HG03280 (cell line): ENCODE results near the gene COL25A1.
"Not testable (repeated sequence)": the region's sequence is repeated elsewhere in the genome, so short reads cannot be mapped to it uniquely, and the experiment has no call there.

Experiments
- ATAC-seq: cut with Tn5 transposase; IDR thresholded peaks from one replicate; pipeline ENCODE4 v1.9.1; 2021; ENCODE audit warnings: mild to moderate bottlenecking, moderate library complexity; ENCODE audit not compliant: unreplicated experiment

The COL25A1 gene

DNA sequence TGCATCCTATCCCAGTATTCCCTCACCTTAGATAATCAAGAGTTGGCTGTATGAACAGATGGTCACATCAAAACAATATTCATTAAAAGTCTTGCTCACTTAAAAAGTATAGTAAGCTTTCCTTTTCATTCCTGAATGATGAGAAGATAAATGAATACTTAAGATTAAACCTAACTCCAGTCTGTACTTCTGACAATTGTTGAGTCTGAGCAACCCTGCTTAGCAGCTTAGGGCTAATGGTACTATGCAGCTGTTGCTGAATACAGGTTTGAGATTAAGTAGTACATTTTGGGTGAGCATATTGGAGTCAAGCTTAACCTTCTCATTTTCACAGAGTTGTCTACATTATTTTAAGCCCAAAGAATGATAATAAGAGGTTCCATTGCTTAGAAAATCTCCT, 417.9 kb downstream of the COL25A1 start:
- no peak for ATAC-seq

DNA sequence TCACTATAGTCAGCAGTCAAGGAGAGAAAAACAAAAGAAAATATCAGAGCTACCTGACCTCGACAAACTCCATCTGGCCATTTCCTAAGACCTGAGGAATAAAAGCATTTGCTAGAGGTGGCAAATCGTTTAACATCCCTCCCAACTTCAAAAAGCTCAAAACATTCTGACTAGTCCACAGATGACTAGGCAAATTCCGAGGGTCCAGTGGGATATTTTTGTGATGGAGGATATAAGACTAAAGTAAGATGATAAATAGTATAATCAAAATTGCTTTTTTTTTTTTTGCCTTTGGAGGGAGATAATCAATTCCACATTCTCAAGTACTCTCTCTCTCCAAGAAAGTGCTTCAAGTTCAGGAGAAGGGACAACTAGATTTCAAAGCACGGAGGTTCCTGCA, 420.5 kb downstream of the COL25A1 start:
- no peak for ATAC-seq

DNA sequence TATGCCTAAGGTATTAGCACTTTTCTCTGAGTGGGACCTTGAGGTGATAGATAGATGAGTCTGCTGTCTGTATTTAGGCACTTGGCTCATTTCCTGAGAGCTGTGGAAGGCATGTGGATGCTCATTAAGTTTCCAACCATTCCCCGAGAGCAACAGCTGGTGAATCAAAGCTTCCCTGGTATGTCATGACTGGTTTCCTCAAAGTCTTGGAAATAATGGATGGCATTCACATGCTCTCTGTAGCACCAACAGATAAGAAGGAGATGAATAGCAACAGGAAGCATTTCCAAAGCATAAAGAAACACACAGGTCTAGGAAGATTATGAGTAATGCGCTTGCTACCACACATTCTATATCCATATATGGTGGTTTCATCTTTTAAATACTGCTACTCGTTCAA, 421.3 kb downstream of the COL25A1 start:
- no peak for ATAC-seq

DNA sequence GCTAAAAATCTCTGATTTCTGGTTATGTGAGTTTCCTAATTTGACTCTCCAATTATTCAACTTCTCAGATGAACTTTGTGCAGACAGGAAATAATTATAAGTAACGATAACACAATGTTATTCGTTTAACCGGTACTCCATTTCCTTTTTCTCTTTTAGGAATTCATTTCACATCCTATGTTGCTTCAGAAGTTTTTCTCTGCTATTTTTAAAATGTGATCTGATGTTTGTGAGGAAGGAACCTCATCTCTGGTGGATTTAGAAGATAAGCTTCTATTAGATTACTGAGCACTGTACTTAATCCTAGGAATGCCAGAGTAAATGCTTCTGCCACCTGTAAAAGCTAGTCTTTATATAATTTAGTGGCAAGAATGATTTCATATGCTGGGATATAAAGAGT, 423.7 kb downstream of the COL25A1 start:
- no peak for ATAC-seq

DNA sequence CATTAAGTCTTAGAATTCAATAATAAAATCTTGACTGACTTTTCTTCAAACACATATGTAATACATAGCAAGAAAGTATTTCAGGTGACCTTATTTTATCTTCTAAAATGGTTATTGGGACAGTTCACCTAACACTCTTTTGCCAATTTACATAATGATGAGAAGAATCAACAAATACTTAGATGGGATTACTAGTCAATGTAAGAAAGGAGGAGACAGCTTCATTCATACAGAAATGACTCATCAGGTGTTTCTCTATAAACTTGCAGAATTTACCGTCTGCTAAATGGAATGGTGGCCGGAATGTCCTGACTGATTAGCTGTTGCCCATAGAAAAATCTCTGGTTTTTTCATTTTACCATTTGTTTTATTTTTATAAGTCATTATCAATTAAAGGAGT, 424.6 kb downstream of the COL25A1 start:
- ATAC-seq, result no peak

DNA sequence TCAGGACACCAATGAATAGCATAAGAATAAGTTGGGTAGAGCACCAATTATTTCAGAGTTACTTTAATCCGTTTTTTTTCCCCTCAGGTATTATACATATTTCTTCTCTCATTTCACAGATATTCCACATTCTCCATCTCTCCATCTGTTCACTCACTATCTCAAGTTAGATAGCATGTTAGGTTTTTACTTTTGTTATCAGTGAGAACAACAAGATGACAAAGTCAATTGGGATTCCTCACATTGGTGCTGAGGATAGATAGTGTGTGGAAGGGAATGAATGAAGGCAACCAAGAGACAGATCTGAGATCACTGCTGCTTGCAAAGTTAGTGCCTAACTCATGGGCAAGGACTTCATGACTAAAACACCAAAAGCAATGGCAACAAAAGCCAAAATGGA, 427.7 kb downstream of the COL25A1 start:
- no peak for ATAC-seq

DNA sequence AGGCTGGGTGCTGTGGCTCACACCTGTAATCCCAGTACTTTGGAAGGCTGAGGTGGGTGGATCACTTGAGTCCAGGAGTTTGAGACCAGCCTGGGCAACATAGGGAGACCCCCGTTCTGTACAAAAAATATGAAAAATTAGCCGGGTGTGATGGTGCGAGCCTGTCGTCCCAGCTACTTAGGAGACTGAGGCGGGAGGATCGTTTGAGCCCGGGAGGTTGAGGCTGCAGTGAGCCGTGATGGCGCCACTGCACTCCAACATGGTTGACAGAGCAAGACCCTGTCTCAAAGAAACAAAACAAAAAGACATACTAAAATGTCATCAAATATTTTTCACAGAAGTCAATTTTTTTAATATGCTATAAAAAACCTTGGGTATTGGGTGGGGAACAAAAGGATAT, 432.5 kb downstream of the COL25A1 start:
- ATAC-seq, result not testable (repeated sequence)

DNA sequence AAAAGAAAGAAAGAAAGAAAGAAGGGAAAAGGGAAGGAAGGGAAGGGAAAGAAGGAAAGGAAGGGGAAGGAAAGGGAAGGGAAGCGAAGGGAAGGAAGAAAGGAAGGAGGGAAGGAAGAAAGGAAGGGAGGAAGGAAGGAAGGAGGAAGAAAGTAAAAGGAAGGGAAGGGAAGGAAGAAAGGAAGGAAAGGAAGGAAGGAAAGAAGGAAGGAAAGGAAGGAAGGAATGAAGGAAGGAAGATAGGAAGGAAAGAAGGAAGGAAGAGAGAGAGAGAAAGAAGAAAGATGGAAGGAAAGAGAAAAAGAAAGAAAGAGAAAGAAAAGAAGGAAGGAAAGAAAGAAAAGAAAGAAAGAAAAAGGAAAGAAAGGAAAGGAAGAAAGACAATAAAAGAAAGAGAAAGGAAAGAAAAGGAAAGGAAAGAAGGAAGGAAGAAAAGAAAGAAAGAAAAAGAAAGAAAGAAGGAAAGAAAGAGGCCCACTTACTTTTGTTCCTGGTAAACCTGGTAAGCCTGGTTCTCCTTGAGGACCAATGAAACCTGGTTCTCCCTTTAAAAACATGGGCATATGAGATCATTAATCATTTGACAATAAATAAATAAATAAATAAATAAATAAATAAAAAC, 433.7 kb downstream of the COL25A1 start:
- ATAC-seq, result no peak

DNA sequence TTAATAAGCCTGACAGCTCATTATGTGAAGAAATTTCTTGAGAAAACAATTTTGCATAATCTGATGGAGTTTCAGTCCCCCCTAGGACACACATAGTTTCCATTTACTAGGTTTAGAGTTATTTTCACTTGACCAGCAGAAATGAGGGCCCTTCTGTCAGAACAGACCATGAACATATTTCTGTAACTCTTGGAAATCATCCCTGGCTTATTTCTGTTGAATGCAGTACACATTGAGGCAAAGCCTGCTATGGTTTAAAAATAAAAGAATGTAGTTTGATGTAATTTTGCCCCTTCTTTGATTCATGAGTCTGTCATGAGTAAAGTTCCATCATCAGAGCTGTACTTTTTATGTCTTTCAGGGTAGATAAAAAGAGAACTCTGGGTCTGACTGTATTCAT, 435.0 kb downstream of the COL25A1 start:
- no peak for ATAC-seq

DNA sequence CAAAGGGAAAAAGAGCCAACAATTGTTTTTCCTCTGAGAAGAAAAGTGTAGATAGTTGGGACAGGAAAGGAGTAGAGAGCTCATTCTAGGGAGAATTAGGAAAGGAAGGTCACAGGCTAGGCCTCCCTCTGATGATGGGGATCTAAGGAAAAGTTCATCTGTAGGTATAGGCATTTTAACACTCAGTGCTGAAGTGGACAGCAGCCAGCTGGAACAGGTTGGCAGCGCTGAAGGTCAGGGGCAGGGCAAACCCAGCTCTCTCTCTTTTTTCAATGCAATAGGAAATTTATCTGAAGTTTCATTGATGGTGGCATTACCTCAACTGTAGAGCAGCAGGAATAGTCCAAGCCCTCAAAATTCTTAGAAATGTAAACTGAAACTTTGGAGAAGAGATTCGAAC, 441.1 kb downstream of the COL25A1 start:
- ATAC-seq, result no peak

DNA sequence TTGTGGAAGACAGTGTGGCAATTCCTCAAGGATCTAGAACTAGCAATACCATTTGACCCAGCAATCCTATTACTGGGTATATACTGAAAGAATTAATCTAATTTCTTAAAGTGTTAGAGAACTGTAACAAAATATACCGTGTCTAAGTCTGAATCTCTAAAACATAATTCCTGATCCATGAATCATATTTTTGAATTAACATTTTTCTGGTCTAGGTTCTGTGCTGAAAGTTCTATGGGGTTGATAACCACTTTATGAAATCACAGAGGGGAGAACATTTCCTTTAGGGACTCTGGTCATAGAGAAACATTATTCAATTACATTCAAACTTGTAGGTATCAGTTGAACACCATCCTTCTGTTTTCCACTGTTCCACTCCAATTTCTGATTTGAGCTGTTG, 447.7 kb downstream of the COL25A1 start:
- ATAC-seq, result no peak

DNA sequence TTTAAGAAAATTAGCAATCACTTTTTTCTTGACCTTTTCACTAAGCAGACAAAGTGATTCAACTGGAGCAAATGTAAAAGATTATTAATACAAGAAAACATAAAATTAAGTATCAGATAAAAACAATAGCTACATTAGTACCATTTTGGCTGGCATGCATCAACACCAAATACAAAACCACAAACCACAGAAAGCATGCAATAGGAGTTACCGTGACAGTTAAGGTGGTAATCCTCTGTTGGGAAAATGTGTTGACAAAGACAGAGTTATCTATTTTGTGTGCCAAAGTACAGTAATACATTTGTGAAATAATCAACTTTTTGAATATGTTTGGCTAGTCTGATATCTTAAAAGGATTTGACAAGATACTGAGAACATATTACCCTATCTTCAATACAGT, 449.8 kb downstream of the COL25A1 start:
- no peak for ATAC-seq

DNA sequence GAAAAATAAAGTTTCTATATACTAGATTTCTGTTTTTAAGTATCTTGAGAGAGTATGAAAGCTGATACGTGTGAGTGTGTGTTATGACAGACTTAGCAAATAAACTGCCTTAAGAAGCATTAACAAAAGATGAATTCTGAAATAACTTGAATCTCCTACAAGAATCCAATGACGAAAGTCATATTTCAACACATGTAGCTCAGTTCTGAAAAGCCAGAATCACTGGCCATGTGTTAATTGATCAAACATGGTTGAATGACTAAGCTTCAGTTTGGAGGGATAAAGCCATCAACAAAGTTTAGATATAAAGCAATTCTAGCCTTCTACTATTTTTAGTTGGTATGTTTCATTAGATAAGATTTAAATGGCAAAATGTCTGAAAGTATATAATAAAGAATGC, 451.1 kb downstream of the COL25A1 start:
- ATAC-seq, result no peak

DNA sequence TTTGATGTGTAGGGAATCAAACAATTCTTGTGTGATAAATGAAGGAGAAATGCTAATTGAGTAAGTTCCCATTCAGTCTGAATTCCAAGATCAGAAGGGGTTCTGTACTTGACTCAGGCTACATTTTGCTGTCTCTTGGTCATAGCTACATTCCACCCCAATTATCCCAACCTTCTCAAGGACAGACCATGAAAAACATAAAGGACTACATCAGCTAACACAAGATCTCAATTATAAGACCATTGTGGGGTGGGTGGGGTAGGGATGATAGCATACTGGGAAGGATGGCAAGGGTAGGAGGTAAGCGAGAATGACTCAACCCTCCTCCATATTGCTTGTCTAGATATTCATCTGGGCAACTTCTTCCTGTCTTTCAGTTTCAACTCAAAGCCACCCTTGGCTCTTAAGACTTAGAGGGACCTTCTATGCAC, 452.2 kb downstream of the COL25A1 start:
- no peak for ATAC-seq

DNA sequence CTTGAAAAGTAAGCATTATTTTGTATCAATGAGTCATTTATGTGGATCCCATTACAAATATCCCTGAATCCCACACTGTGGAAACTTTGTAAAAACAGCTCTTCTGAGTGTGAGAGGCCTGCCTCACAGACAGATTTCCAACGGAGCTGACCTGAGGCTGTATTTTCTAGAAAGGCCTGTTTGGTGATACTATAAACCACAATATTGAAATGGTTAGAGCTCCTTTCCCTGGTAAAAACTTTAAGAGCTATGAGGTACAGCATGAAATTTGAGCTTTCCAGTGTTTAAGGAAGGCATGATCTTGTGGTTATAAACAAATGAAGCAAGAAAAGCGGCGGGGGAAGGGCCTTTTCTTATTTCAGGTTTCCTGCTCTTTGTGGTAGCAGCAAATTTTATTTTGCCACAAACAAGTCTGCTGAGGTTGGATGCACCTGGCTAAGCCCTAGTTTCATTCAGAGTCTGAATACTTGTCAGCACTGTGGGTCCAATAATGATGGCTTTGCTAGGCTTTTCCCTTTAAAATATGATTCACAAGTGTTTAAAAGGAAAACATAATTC, 452.8 kb downstream of the COL25A1 start:
- peak; percentile 78 for ATAC-seq

DNA sequence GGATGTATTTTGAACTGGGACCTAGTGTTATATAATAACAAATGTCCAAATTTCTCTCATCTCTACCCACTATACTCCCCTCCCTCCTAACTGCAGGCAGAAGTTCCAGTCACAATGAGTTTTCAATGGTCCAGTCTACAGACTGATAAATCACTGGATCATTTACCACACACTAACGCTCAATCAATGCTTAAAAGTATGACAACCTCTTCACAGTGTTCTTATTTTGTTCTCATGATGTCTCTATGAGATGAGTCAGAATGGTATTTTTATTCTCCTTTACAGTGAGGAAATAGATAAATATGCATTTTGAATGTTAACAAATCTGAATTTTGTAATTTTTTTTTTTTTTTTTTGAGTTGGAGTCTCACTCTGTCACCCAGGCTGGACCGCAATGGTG, 455.9 kb downstream of the COL25A1 start:
- no peak for ATAC-seq

DNA sequence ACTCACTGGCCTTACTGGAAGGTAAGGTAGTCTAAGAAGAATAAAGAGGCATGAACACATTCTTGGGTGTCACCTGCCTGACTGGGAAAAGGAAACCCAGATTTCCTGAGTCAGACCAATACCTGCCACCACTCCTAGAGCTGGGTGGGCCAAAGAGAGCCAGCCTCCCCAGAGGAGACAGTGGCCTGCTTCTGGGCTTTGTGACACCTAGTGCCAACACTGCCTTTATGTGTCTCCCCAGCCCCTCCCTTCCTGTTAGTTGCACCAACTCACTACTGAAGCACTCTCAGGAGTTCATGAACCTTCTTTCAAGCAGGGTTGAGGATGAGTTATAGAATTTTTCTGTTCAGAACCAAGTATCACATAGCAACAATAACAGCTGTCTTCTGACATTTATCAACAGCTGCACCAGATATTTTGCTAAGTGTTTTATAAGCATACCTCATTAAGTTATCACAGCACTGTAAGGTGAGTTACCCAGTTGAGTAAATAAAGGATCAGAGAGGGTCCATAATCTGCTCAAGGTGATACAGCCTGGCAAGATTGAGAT, 462.0 kb downstream of the COL25A1 start:
- ATAC-seq, result no peak

DNA sequence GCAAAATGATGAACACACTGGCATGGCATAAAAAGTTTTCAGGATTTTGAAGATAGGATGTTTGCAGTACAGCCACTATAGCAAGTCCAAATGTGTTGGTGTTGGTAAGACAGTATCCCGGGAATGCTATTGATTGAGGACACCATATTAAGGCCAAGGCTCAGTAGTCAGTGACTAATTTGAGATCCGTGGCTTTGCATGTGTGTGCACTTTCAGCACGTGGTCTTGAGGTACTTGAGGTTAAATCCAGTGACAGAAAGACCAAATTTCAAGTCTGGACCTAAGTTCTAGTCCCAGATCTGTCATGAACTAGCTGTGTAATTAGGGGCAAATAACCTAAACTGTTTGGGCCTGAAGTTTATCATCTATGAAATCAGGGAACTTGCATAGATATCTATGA, 463.1 kb downstream of the COL25A1 start:
- ATAC-seq, result no peak

DNA sequence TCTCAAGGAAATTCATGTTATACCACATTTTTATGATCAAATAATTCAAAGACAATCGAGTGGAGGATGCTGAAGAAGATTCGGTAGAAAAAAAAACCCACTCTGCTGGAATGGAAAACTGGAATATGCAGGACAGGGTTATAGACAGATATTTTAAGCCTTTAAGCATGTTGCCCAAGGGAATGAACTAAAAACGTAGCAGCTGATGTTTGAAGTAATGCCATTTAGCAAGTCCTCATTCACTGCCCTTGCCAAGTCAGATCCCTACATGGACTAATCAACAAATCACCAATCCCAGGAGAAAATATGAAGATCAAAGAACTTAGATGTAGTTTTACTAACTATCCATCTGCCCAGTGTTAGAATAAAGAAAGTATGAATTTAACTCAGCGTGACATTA, 464.0 kb downstream of the COL25A1 start:
- ATAC-seq, result no peak

DNA sequence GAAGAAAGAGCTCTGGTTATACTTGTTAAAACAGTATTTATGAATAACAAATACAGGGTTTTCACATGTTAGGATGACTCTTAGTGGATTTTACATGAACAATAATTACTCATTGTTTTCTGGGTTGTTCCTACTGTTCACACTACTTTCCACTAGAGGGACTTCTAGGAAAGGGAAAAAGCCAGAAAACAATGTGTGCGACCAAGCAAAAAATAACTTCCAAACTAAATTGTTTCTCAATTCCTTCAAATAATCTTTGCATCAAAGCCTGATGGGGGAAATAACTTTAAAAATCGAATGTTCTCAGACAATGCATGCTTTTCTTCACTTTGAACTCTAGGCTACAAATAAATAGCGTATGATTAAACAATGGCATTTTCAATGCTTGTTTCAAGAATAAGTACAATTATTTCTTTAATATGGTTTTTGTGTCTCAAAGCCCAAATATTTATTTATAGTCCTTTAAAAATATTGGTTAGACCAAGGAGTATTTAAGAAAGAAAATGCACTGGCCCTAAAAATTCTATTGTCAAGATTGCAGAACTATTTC, 467.5 kb downstream of the COL25A1 start:
- ATAC-seq, result no peak

DNA sequence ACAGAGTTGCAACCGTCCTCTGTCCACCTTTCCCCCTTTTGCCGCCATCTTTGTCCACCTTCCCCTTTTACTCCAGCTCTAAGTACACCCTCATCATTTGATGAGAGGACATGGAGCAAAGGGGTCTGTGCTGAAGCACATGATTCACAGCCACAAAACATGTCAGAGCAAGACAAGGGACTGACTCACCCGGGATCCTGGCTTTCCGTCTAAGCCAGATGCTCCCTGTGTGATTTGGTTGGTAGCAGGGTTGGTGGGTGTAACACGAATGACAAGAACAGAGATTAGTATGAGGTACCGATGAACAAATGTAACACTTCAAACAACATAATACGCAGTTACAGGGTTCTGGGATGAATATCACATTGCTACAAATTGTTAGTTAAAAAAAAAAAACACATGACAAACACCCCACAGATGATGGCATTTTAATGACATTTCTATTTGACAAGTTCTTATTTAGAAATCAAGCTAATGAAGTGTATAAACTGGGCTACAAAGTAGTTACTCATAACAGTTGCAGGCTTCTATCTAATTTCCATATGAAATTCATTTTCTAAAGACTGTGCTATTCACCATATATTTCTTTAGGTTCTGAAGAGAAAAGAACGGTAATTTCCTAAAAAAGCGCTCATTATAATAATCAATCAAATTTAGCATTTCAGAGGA, 468.2 kb downstream of the COL25A1 start:
- no peak for ATAC-seq

DNA sequence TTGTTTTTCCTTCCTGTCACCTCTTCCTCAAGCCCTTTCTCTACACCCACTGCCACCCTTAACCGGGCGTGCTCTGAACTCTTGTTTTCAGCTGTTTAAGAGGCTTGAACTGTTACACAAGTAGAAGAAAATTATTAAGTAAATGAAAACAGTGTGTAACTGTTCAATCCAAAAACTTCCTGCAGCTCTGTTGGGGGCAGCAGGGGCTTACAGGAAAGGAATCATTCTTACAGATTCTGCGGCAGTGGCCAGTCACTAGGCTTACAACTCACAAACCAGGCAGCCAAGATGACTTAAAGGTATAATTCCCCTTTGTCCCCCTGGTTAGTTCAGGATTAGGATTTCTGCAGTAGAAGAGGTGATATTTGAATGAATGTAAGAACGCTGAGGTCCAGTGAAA, 469.4 kb downstream of the COL25A1 start:
- ATAC-seq, result no peak
